Epidermal melanocyte (primary cell): Measurements from ENCODE around the gene KMT2A.
"Not testable (repeated sequence)": the region's sequence is repeated elsewhere in the genome, so short reads cannot be mapped to it uniquely, and the experiment has no call there.

Experiments used
- DNase-seq: peaks from one replicate; pipeline ENCODE4 v3.0.0; 2011; ENCODE audit warnings: low spot score; ENCODE audit not compliant: insufficient read length

KMT2A gene

GRCh38 chr11:118434553-118435289, 1.6 kb upstream of the KMT2A start:
- no peak for DNase-seq

GRCh38 chr11:118435290-118435892, 901 bp upstream of the KMT2A start:
- no peak for DNase-seq

- no peak for DNase-seq
These were observed 431 bp downstream of the KMT2A start for GRCh38 chr11:118436639-118437207.

- no peak for DNase-seq
These were observed 1.2 kb downstream of the KMT2A start for GRCh38 chr11:118437208-118438125.

GRCh38 chr11:118438314-118438931, 2.1 kb downstream of the KMT2A start:
- DNase-seq: peak; percentile 93

- DNase-seq: no peak
These were observed 3.4 kb downstream of the KMT2A start for GRCh38 chr11:118439646-118440045.

- DNase-seq: no peak
These were observed 5.5 kb downstream of the KMT2A start for GRCh38 chr11:118441770-118442275.

- DNase-seq: no peak
These were observed 6.0 kb downstream of the KMT2A start for GRCh38 chr11:118442301-118442700.

GRCh38 chr11:118442908-118443589, 6.8 kb downstream of the KMT2A start:
- DNase-seq: no peak

- no peak for DNase-seq
These were observed 7.4 kb downstream of the KMT2A start for GRCh38 chr11:118443590-118444218.

GRCh38 chr11:118447423-118447822, 11.1 kb downstream of the KMT2A start:
- no peak for DNase-seq

GRCh38 chr11:118448294-118448693, 12.0 kb downstream of the KMT2A start:
- DNase-seq: no peak

- DNase-seq: no peak
These were observed 13.1 kb downstream of the KMT2A start for GRCh38 chr11:118449316-118449918.

- no peak for DNase-seq
These were observed 14.2 kb downstream of the KMT2A start for GRCh38 chr11:118450451-118450850.

GRCh38 chr11:118462178-118462577, 25.9 kb downstream of the KMT2A start:
- no peak for DNase-seq

GRCh38 chr11:118468968-118469367, 32.7 kb downstream of the KMT2A start:
- DNase-seq: not testable (repeated sequence)

GRCh38 chr11:118471030-118471429, 34.7 kb downstream of the KMT2A start:
- no peak for DNase-seq

- DNase-seq: no peak
These were observed 37.2 kb downstream of the KMT2A start for GRCh38 chr11:118473537-118473936.

GRCh38 chr11:118476676-118477075, 40.4 kb downstream of the KMT2A start:
- no peak for DNase-seq

- not testable (repeated sequence) for DNase-seq
These were observed 44.9 kb downstream of the KMT2A start for GRCh38 chr11:118481238-118481637.
